ENCODE data around the gene DCX. TPM values are rescaled to one million over a fixed set of nuclear protein-coding genes. Genes with fewer than 3 reads are reported as not detected.

The DCX gene
- total and polyA plus RNA-seq, 2 experiments from 2014 or later: 0.66 to 3.0 TPM

- Histone ChIP-seq H4K20me1 (replicated peaks; ENCODE audit: insufficient read depth) (no peaks in the 10 kb centered on the region), H3K27me3 (ENCODE audit: insufficient read depth) (no peaks in the 10 kb centered on the region), H3K27ac (ENCODE audit: low read depth) (no peak overlapping the region), H3K9me2 (ENCODE audit: insufficient read depth) (no peaks in the 10 kb centered on the region), H3F3A (replicated peaks; ENCODE audit: low read depth) (no peaks in the 10 kb centered on the region), H3K36me3 (ENCODE audit: insufficient read depth) (no peaks in the 10 kb centered on the region), H3K4me3 (no peak overlapping the region), H2AFZ (no peak overlapping the region), H3K4me1 (ENCODE audit: insufficient read depth) (no peaks in the 10 kb centered on the region), H3K79me2 (replicated peaks; ENCODE audit: insufficient read depth) (no peaks in the 10 kb centered on the region), H3K4me2 (no peak overlapping the region)
- Mint-ChIP-seq H3K4me1 (no peaks in the 10 kb centered on the region), H3K27me3 (ENCODE audit: insufficient read depth, low read depth, poor library complexity) (no peaks in the 10 kb centered on the region), H3K9me3 (no peaks in the 10 kb centered on the region; the same call in 2 of the 3 replicates), H3K27ac (no peak overlapping the region), H3K4me3 (no peak overlapping the region), H3K36me3 (ENCODE audit: low read depth) (peaks cover 2% of the 10 kb centered on the region; the same call in 1 of the 3 replicates)
- DNase-seq (ENCODE audit: low spot score) (no peak), ATAC-seq (no peak)
- no peak for TF ChIP-seq EZH2 (IDR thresholded peaks at IDR 0.05; ENCODE audit: low read depth, unreplicated experiment)
- TF ChIP-seq ZNF331 (CRISPR knock-in tag; IDR thresholded peaks at IDR 0.05; ENCODE audit: low read depth): no peak
- no peak for TF ChIP-seq POLR2AphosphoS5 (IDR thresholded peaks at IDR 0.05; ENCODE audit: low read depth)
- no peak for TF ChIP-seq REST (IDR thresholded peaks at IDR 0.05; ENCODE audit: unreplicated experiment)
- TF ChIP-seq ZNF114 (CRISPR knock-in tag; IDR thresholded peaks at IDR 0.05): no peak
- no peak for TF ChIP-seq EZH2phosphoT487 (IDR thresholded peaks at IDR 0.05; ENCODE audit: unreplicated experiment)
- TF ChIP-seq STAT1 (IDR thresholded peaks at IDR 0.05; ENCODE audit: unreplicated experiment): no peak
- TF ChIP-seq ETS1 (IDR thresholded peaks at IDR 0.05): no peak
- TF ChIP-seq CTCF (conservative IDR thresholded peaks at IDR 0.05; ENCODE audit: low read depth in 2 of 2): no peak
- no peak for TF ChIP-seq JUNB (IDR thresholded peaks at IDR 0.05; ENCODE audit: unreplicated experiment)
- TF ChIP-seq NANOG (IDR thresholded peaks at IDR 0.05; ENCODE audit: borderline replicate concordance): no peak
- no peak for TF ChIP-seq ZNF462 (CRISPR knock-in tag; IDR thresholded peaks at IDR 0.05)
Measured at GRCh38 chrX:111349934-111350333, 62.1 kb downstream of the DCX start.

All from GM23338 (cell line).